Keratinocyte (primary cell): ENCODE results near the gene BCHE. TPM values are rescaled to one million over a fixed set of nuclear protein-coding genes. Genes with fewer than 3 reads are reported as not detected.

Source experiments
- DNase-seq: peaks from one replicate; pipeline ENCODE4 v3.0.0-alpha.2; 2011; ENCODE audit warnings: low read depth, missing footprints, low spot score
- FAIRE-seq: peaks from 2 replicates; lab custom pipeline; 2011; peaks lifted over from hg19 to GRCh38; lab: Jason Lieb, UNC
- H2AFZ ChIP-seq: 2 replicates; pipeline ENCODE4 v1.6.0; 2012; ENCODE audit warnings: low read length, control low read depth, inconsistent platforms; ENCODE audit not compliant: control insufficient read depth
- H3K27ac ChIP-seq: 2 replicates; pipeline ENCODE4 v1.5.1; 2011; ENCODE audit warnings: low read length; ENCODE audit not compliant: control insufficient read depth, insufficient read depth
- H3K27me3 ChIP-seq: 3 replicates; pipeline ENCODE4 v1.6.0; 2011; ENCODE audit warnings: low read length; ENCODE audit not compliant: control insufficient read depth, insufficient read depth; ENCODE audit errors: extremely low read depth
- H3K36me3 ChIP-seq, 2 experiments: 2 replicates in 1 of 2; 3 replicates in 1 of 2; pipeline ENCODE4 v1.5.1; 2011; ENCODE audit warnings: low read length in 2 of 2, mild to moderate bottlenecking in 1 of 2; ENCODE audit not compliant: control insufficient read depth in 2 of 2, insufficient read depth in 2 of 2; ENCODE audit errors: extremely low read depth in 1 of 2
- H3K4me1 ChIP-seq: 3 replicates; pipeline ENCODE4 v1.5.1; 2011; ENCODE audit warnings: low read length; ENCODE audit not compliant: control insufficient read depth, insufficient read depth; ENCODE audit errors: extremely low read depth
- H3K4me2 ChIP-seq: 3 replicates; pipeline ENCODE4 v1.6.0; 2011; ENCODE audit warnings: low read depth, low read length; ENCODE audit not compliant: control insufficient read depth, insufficient read depth; ENCODE audit errors: extremely low read depth
- H3K4me3 ChIP-seq, 3 experiments: fragments of 200-600 bp in 1 of 3; sonication (generic) in 1 of 3; 2 replicates in 2 of 3; 3 replicates in 1 of 3; pipeline ENCODE4 v1.5.1; 2011 to 2016; ENCODE audit warnings: low read length in 3 of 3, mild to moderate bottlenecking in 3 of 3, control low read depth in 2 of 3, inconsistent platforms in 1 of 3, low read depth in 1 of 3, mixed read lengths in 1 of 3, mixed run types in 1 of 3, moderate library complexity in 1 of 3; ENCODE audit not compliant: control insufficient read depth in 2 of 3, insufficient read depth in 2 of 3; ENCODE audit errors: extremely low read depth in 1 of 3
- H3K79me2 ChIP-seq: 2 replicates; pipeline ENCODE4 v1.6.0; 2012; ENCODE audit warnings: low read length; ENCODE audit not compliant: control insufficient read depth, insufficient read depth
- H3K9ac ChIP-seq: 3 replicates; pipeline ENCODE4 v1.6.0; 2011; ENCODE audit warnings: low read length; ENCODE audit not compliant: control insufficient read depth, insufficient read depth; ENCODE audit errors: extremely low read depth
- H3K9me1 ChIP-seq: 3 replicates; pipeline ENCODE4 v1.6.0; 2011; ENCODE audit warnings: low read length; ENCODE audit not compliant: control insufficient read depth, insufficient read depth; ENCODE audit errors: extremely low read depth
- H3K9me3 ChIP-seq: 2 replicates; pipeline ENCODE4 v1.5.1; 2012; ENCODE audit warnings: low read depth, low read length; ENCODE audit not compliant: control insufficient read depth
- H4K20me1 ChIP-seq: 3 replicates; pipeline ENCODE4 v1.6.0; 2011; ENCODE audit warnings: low read length; ENCODE audit not compliant: control insufficient read depth, insufficient read depth; ENCODE audit errors: extremely low read depth
- CTCF ChIP-seq, 3 experiments: IDR thresholded peaks in 1 of 3; conservative IDR thresholded peaks in 1 of 3; optimal IDR thresholded peaks in 1 of 3; 2 replicates in 2 of 3; 3 replicates in 1 of 3; pipeline versions ENCODE3 to v1.5.1; 2011; ENCODE audit warnings: low read length in 3 of 3, mild to moderate bottlenecking in 3 of 3, moderate library complexity in 2 of 3, control low read depth in 1 of 3, inconsistent platforms in 1 of 3; ENCODE audit not compliant: insufficient read depth in 2 of 3; ENCODE audit errors: extremely low read depth in 1 of 3
- EZH2 ChIP-seq: IDR thresholded peaks from one replicate; pipeline ENCODE4 v1.6.1; 2012; ENCODE audit warnings: inconsistent platforms, mild to moderate bottlenecking, low read length, moderate library complexity
- dilution Hi-C: fragments of 300-500 bp; cut with MboI; formaldehyde crosslinking; loops from one replicate; pipeline ENCODE4 v1.7.0; 2020; ENCODE audit warnings: low sequenced_read_pairs; ENCODE audit not compliant: extremely low pct_ligation_motif_present
- polyA plus RNA-seq, 5 experiments: library from polyadenylated mRNA; depleted of rRNA in 3 of 5; stranded (reverse) in 3 of 5; stranded (forward) in 1 of 5; unstranded in 1 of 5; fragments of >200 nt; gene quantifications; 1 replicate in 1 of 5; 2 replicates in 3 of 5; 3 replicates in 1 of 5; pipeline versions ENCODE4 v1.2.1 to v1.2.3, GENCODE V29; 2011 to 2012; ENCODE audit warnings: missing spikeins in 2 of 5, low read depth in 1 of 5, low replicate concordance in 1 of 5

BCHE gene
- polyA plus RNA-seq, 1 donor (not counting 4 experiments of a cell fraction or from before 2014, with no cell fraction given) = 2.0 TPM

GRCh38 chr3:165835431-165835830, 1.8 kb downstream of the BCHE start:
- Histone ChIP-seq H3K27ac (no peak overlapping the region), H3K4me1 (peaks cover 8% of the 10 kb centered on the region), H3K27me3 (no peaks in the 10 kb centered on the region), H3K36me3 (no peaks in the 10 kb centered on the region), H4K20me1 (no peaks in the 10 kb centered on the region), H3K79me2 (no peaks in the 10 kb centered on the region), H3K9me1 (no peaks in the 10 kb centered on the region), H3K9me3 (no peaks in the 10 kb centered on the region), H3K9ac (no peak overlapping the region), H3K4me2 (no peak overlapping the region), H2AFZ (peak overlapping the region; percentile 73), H3K4me3 (no peak overlapping the region)
- no peak for DNase-seq
- no peak for FAIRE-seq
- dilution Hi-C loops = no loop called here
- TF ChIP-seq EZH2 = no peak
- TF ChIP-seq CTCF (optimal IDR thresholded peaks at IDR 0.05 in 1 of 3, IDR thresholded peaks at IDR 0.05 in 1 of 3, conservative IDR thresholded peaks at IDR 0.05 in 1 of 3; ENCODE audit: extremely low read depth in 1 of 3, insufficient read depth in 2 of 3, low read length in 3 of 3) = no peak

GRCh38 chr3:165830746-165831145, 6.5 kb downstream of the BCHE start:
- no peaks in the 10 kb centered on the region for H3K27me3 ChIP-seq
- no peak overlapping the region for H2AFZ ChIP-seq
- H4K20me1 ChIP-seq = no peaks in the 10 kb centered on the region
- DNase-seq (no peak), FAIRE-seq (no peak)
- no peaks in the 10 kb centered on the region for H3K9me3 ChIP-seq
- no peak overlapping the region for H3K27ac ChIP-seq
- no peaks in the 10 kb centered on the region for H3K4me1 ChIP-seq
- H3K4me2 ChIP-seq = no peak overlapping the region
- no peaks in the 10 kb centered on the region for H3K9me1 ChIP-seq
- H3K4me3 ChIP-seq = no peak overlapping the region
- dilution Hi-C loops = no loop called here
- no peaks in the 10 kb centered on the region for H3K79me2 ChIP-seq
- no peak for TF ChIP-seq EZH2
- no peak for TF ChIP-seq CTCF (optimal IDR thresholded peaks at IDR 0.05 in 1 of 3, IDR thresholded peaks at IDR 0.05 in 1 of 3, conservative IDR thresholded peaks at IDR 0.05 in 1 of 3; ENCODE audit: extremely low read depth in 1 of 3, insufficient read depth in 2 of 3, low read length in 3 of 3)
- H3K9ac ChIP-seq = no peak overlapping the region
- no peaks in the 10 kb centered on the region for H3K36me3 ChIP-seq
